Measurements from ENCODE around the gene R3HDM2. TPM values are rescaled to one million over a fixed set of nuclear protein-coding genes. Genes with fewer than 3 reads are reported as not detected.

Gene R3HDM2
- 10 to 100 TPM; 42.2 to 51.4 TPM for total RNA-seq

DNA sequence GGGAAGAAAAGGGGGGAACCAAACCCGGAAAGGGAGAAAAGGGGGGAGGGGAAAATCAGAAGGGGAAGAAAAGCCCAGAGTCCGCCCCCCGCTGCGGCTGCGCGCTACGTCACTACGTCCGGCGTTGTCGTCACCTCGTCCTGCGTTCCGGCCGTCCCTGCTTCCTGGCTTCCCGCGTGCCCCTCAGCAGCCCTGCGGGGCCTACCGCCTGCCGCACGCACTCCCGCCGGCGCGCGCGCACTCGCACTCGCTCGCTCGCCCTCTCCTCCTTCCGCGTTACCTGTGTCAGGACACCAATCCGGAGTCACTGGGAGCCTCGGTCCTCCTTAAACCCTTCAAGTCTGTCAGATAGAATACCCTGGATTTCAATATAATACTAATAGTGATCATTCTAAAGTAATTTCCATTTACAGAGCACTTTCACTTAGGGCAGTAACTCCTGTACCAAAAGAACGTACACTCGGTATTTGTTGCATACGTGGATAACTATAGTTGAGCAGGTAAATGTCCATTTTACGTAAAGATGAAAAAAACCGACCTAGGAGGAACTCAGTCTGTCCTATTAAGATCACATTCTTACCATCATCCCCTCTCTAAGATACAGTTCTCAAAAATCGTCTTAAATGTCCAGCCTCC, at the start of gene R3HDM2:
Gene R3HDM2 (minus strand): TSS at position 113 of the 636 bp plus-strand sequence. CDS start 120,615 bp downstream, outside the sequence.
- H3K27ac Mint-ChIP-seq: peak within 1 kb of the TSS; percentile 99
- H3K4me1 Mint-ChIP-seq (ENCODE audit: low read depth): peaks cover 37% of the 10 kb centered on the region
- no peaks in the 10 kb centered on the region for H3K9me3 Mint-ChIP-seq
- ChIA-PET CTCF (interaction anchor here (1.2 to 1.3 kb wide), 2 partner anchors 22 to 192 kb away, joined by 4 read pairs; no protein-coding TSS in a partner anchor), POLR2A (no interaction called here)
- intact Hi-C loops (cut with micrococcal nuclease): loop anchor here (1.0 to 2.0 kb wide), 4 partner anchors 22 to 151 kb away; partner anchors contain the start of gene MBD6
- DNase-seq: peak; percentile 97
- H3K4me3 Mint-ChIP-seq: peak within 1 kb of the TSS; percentile 97
- H3K36me3 Mint-ChIP-seq: peaks cover 4% of the 10 kb centered on the region
- no peaks in the 10 kb centered on the region for H3K27me3 Mint-ChIP-seq

DNA sequence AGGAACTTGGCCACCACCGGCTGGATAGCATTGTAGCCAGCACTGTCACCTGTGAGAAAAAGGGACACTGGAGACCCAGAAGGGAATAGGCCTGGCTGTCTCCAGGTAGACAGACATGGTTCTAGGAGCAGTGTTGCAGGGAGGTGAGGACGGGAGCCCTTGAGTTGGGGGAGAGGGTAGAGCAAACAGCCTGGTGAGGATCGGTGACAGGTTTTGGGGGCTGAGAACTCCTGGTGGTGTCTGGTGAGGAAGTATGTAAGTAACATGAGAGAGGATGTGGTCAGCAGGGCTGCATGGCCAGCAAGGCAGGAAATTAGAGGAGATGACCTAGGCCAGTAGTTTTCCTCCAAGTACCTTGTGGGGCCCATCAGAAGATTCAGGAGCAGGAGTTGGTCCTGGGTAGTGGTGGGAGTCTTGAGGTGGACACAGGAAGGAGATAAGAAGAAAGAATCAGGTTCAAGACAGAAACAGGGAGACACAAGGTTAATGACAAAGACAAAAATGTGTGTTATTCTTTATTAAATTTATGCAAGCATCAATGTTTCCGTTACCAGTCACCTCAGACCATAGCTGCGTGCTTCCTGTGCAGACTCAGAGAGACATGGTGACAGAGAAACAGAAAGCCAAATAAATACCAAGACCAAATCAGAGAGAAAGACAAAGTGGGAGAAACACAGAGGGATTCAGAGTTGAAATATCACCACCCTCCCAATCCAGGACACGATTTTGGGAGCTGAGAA, 48.7 kb upstream of the R3HDM2 start, which contains the start of gene ARHGAP9:
Gene ARHGAP9 (minus strand): TSS at position 491 of the 740 bp plus-strand sequence. CDS start 460 bp downstream, at position 31.
- Mint-ChIP-seq H3K27me3 (no peaks in the 10 kb centered on the region), H3K27ac (peak within 1 kb of the TSS; percentile 99), H3K36me3 (peaks cover 40% of the 10 kb centered on the region), H3K4me1 (ENCODE audit: low read depth) (peaks cover 53% of the 10 kb centered on the region), H3K4me3 (peak within 1 kb of the TSS; percentile 87), H3K9me3 (no peaks in the 10 kb centered on the region)
- DNase-seq: peak; percentile 76
- ChIA-PET CTCF (interaction anchor here (1.1 to 1.9 kb wide), 4 partner anchors 11 to 236 kb away, joined by 4 to 12 read pairs (median 5); partner anchors contain the start of gene GLI1), POLR2A (interaction anchor here (0.6 to 2.6 kb wide), 10 partner anchors 9 to 368 kb away, joined by 3 to 14 read pairs (median 3); partner anchors contain the start of genes MARS1 and SHMT2)
- intact Hi-C loops (cut with micrococcal nuclease): loop anchor here (1.0 to 10.0 kb wide), 7 partner anchors 8 to 795 kb away; partner anchors contain the start of genes DCTN2, DDIT3, OS9 and PTGES3

DNA sequence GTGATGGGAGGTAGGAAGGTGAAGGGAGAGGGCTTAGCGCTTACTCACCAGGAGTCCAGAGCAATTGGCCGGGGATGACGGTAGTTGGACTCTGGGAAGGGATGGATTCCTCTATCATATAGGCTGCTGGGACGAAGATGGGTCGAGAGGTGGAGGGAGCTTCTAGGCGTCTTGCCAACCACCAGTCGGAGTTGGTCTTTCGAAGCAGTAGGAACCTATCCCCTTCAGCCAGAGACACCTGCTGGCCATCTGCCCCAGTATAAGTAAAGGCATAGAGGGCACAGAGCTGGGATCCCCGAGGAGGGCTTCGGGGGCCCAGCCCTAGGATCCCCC, 48.2 kb upstream of the R3HDM2 start:
- peaks cover 59% of the 10 kb centered on the region for H3K4me1 Mint-ChIP-seq (ENCODE audit: low read depth)
- peak overlapping the region; percentile 87 for H3K4me3 Mint-ChIP-seq
- peak overlapping the region; percentile 99 for H3K27ac Mint-ChIP-seq
- DNase-seq: peak; percentile 24
- H3K27me3 Mint-ChIP-seq: no peaks in the 10 kb centered on the region
- intact Hi-C loops (cut with micrococcal nuclease): loop anchor here (1.0 to 10.0 kb wide), 7 partner anchors 8 to 794 kb away; partner anchors contain the start of genes DCTN2, DDIT3, OS9 and PTGES3
- H3K9me3 Mint-ChIP-seq: no peaks in the 10 kb centered on the region
- POLR2A ChIA-PET: interaction anchor here (0.7 to 2.6 kb wide), 5 partner anchors 10 to 367 kb away, joined by 3 to 14 read pairs (median 3); partner anchors contain the start of gene MARS1
- peaks cover 45% of the 10 kb centered on the region for H3K36me3 Mint-ChIP-seq
- CTCF ChIA-PET: interaction anchor here (0.9 to 1.5 kb wide), 3 partner anchors 16 to 20 kb away, joined by 4 to 6 read pairs (median 5); no protein-coding TSS in a partner anchor

DNA sequence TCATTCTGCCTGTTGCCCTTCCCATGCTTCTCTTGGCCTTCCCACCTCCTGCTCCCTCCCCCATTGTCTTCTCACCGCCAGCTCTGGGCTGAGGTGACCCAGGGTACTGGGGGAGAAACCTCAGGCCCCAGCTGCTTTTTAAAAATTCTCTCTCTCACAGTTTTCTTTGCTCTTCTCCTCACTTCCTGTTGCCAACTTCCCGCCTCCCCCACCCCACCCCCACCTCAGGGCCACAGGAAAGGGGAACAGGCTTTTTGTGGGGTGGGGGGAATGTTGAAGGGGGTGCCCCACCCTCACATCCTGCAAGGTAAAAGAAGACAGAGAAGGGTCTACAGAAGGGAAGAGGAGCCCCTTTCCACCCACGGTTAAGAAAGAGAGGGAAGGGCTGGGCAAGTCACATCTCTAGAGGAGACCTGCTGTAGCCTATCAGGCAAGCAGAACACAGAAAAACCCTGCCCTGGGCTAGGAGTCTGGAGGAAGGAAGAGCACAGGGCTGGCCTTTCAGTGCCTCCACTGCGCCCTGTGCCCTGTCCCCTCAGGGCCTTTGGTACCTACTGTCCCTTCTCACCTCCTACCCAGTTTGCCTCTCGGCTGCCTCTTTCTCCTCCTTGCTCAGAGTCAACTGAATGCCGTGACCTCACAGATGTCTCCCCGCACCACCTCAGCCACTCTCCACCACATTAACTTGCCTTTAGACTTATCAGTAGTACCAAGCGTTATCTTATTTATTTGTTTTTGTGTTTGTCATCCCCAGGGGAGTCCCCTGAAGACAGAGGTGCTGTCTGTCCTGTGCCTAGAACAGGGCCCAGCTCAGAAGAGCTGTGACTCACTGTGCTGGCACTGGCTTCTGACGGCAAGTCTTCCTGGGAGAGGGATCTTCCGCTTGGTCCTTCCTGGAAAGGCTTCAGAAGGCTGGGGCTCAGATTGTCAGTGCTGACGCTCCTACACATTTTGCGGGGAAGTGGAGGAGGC, 47.2 kb upstream of the R3HDM2 start:
- Mint-ChIP-seq H3K9me3 (no peaks in the 10 kb centered on the region), H3K36me3 (peaks cover 49% of the 10 kb centered on the region), H3K4me1 (ENCODE audit: low read depth) (peaks cover 60% of the 10 kb centered on the region), H3K27me3 (no peaks in the 10 kb centered on the region), H3K27ac (peak overlapping the region; percentile 99), H3K4me3 (peak overlapping the region; percentile 87)
- CTCF ChIA-PET: interaction anchor here (0.7 to 2.2 kb wide), 11 partner anchors 8 to 248 kb away, joined by 3 to 28 read pairs (median 6); partner anchors contain the start of genes GLI1, MARS1 and SHMT2
- DNase-seq: peak; percentile 73
- POLR2A ChIA-PET: interaction anchor here (0.7 to 2.6 kb wide), 7 partner anchors 8 to 48 kb away, joined by 3 to 14 read pairs (median 4); partner anchors contain the start of genes DDIT3, GLI1 and MARS1
- intact Hi-C loops (cut with micrococcal nuclease): loop anchor here (2.0 to 10.0 kb wide), 5 partner anchors 15 to 793 kb away; partner anchors contain the start of genes DCTN2, OS9, PTGES3 and TSPAN31

DNA sequence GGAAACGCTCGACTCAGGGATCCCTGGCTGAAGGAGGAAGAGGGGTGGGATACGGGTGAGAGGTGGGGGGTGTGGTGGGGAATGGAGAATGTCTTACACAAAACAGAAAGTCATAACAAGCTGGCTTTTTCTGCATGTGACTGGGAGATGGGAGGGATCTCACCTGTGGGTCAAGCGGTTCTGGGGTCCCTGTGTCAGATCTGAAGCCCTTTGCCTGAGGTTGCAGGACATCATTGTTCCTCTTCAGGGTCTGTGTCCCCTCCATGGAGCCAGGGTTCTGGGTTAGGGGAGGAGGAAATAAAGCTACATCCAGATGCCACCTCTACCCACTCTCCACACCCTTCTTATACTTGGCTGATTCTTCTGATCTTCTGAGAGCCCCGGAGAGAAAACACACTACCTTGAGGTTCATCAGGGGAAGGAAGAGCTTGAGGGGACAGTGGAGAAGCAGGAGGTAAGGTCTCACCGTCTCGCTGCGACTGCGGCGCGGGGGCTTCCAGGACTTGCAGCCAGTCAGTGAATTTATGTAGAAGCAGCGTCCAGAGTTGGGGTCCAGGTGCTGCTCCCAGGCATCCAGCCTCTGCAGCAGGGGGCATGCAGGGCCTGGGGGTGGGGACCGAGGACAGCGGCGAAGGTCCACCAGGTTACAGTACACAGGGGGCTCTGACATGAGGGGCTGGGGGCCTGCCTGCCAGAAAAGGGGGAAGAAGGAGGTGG, 46.3 kb upstream of the R3HDM2 start:
- POLR2A ChIA-PET: interaction anchor here (0.8 to 1.7 kb wide), 8 partner anchors 9 to 47 kb away, joined by 3 to 10 read pairs (median 4); partner anchors contain the start of genes DDIT3 and GLI1
- no peak for DNase-seq
- intact Hi-C loops (cut with micrococcal nuclease): loop anchor here (1.0 to 10.0 kb wide), 3 partner anchors 15 to 792 kb away; partner anchors contain the start of genes OS9 and PTGES3
- Mint-ChIP-seq H3K27ac (peak overlapping the region; percentile 99), H3K27me3 (no peaks in the 10 kb centered on the region), H3K4me1 (ENCODE audit: low read depth) (peaks cover 61% of the 10 kb centered on the region), H3K9me3 (no peaks in the 10 kb centered on the region), H3K36me3 (peaks cover 49% of the 10 kb centered on the region), H3K4me3 (peak overlapping the region; percentile 87)
- CTCF ChIA-PET: interaction anchor here (0.6 to 2.2 kb wide), 16 partner anchors 9 to 411 kb away, joined by 3 to 28 read pairs (median 4); partner anchors contain the start of genes DDIT3, GLI1, MARS1 and SHMT2

DNA sequence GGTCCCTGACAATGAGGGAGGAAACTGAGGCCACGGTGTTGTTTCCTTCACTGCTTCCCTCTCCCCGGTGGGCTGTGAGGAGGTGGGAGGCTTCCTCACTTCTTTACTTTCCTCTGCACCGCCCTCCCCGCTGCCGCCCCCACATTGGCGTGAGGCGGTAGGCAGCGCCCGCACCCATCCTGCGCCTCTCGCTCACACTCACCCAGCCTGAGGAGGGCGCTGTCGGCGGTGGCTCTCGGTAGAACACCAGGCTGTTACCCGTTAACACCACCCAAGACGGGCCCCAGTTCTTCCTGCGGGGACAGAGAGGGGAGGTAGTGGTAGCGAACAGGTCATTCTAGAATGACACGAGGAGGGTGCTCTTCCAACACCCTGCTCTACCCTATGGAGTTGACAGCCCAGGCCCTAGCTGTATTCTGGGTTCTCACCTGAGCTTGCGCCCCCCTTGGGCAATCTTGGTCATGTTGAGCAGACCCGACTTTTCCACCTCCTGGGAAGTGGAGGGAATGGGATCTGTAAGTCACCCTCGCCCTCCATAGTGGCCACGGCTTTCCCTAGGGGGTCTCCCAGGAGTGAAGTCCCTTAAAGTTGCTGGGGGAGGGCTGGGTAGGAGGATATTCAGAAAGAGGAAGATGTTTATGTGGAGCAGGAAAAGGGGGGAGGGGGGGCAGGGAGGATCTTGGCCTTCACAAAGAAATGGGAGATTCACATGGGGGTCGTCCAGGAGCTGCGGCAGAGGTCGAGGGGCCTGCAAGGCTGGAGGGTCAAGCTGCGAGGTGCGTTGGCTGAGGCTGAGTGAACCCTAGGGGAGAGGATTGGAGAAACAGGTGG, 45.5 kb upstream of the R3HDM2 start:
- Mint-ChIP-seq H3K27ac (peak overlapping the region; percentile 99), H3K27me3 (no peaks in the 10 kb centered on the region), H3K4me1 (ENCODE audit: low read depth) (peaks cover 60% of the 10 kb centered on the region), H3K9me3 (no peaks in the 10 kb centered on the region), H3K36me3 (peaks cover 54% of the 10 kb centered on the region), H3K4me3 (peak overlapping the region; percentile 87)
- ChIA-PET POLR2A (interaction anchor here (0.8 to 1.7 kb wide), 6 partner anchors 10 to 47 kb away, joined by 3 to 10 read pairs (median 4); partner anchors contain the start of gene GLI1), CTCF (interaction anchor here (0.6 to 2.2 kb wide), 15 partner anchors 8 to 410 kb away, joined by 3 to 28 read pairs (median 3); partner anchors contain the start of genes DDIT3, GLI1 and MARS1)
- intact Hi-C loops (cut with micrococcal nuclease): loop anchor here (1.0 to 10.0 kb wide), 3 partner anchors 14 to 792 kb away; partner anchors contain the start of genes OS9 and PTGES3
- peak; percentile 94 for DNase-seq

DNA sequence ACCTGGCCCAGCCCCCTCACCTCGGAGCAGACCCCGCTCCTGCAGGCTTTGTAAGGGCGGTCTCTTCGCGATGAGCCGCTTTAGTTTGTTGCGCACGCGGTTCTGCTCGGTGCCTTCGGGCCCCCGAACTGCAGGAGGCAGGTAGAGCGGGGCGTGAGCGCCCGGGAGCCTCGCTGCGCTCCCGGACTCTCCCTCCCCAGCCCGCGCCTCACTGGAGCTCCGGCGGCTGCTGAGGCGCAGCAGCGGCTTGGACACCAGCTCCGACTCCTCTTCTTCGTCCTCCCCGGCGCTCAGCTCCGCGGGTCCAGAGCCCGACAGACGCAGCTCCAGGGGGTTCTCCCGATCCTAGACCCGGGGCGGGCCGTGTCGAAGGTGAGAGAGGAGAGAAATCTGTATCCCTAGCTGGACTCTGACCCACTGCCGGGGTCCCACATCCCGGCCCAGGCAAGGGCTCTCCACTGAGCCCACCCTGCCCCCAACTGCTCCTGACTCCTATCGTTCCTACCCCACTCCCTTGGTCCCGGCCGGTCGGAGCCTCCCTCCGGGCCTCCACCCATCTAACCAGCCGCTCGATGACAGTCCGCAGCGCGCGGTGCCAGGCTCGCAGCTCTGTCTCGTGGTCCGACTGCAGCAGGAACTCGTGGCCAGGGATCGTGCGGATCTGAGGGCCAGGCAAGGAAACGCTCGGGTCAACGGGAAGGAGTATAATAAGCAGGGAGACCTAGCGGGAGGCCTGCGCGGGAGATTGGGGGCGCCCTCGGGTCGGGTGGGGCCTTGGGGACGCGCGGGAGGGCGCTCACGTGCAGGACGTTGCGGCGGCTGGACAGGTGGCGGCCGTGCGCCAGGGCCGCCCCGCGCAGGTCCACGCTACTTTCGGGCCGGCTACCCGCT, 44.7 kb upstream of the R3HDM2 start:
- Mint-ChIP-seq H3K36me3 (peaks cover 54% of the 10 kb centered on the region), H3K27me3 (no peaks in the 10 kb centered on the region), H3K9me3 (no peaks in the 10 kb centered on the region), H3K4me3 (peak overlapping the region; percentile 87), H3K27ac (peak overlapping the region; percentile 99), H3K4me1 (ENCODE audit: low read depth) (peaks cover 52% of the 10 kb centered on the region)
- peak; percentile 19 for DNase-seq
- ChIA-PET POLR2A (interaction anchor here (1.5 kb wide), 2 partner anchors 10 to 14 kb away, joined by 4 read pairs; no protein-coding TSS in a partner anchor), CTCF (interaction anchor here (0.9 to 2.2 kb wide), 11 partner anchors 11 to 236 kb away, joined by 3 to 28 read pairs (median 4); partner anchors contain the start of genes GLI1 and MARS1)
- intact Hi-C loops (cut with micrococcal nuclease): loop anchor here (1.0 to 10.0 kb wide), 3 partner anchors 13 to 791 kb away; partner anchors contain the start of genes OS9 and PTGES3

DNA sequence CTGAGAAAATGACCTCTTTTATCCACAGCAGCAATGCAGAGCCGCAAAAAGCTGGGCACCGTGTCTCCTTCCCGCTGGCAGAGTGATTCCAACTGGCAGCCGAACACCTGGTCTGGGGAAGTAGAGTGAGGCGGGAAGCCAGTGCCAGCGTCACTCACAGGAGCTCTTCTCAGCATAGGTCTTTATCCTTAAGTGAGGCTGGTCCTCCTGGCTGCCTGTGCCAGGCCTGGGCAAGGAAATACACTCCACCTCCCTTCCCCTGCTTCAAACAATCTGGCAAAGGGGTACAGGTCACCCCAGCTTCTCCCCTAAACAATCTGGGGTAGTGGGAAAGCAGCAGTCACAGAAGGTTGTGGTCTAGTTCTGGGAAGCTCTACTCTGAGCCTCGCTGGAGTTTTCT, 44.0 kb upstream of the R3HDM2 start:
- Mint-ChIP-seq H3K9me3 (no peaks in the 10 kb centered on the region), H3K27me3 (no peaks in the 10 kb centered on the region), H3K36me3 (peaks cover 53% of the 10 kb centered on the region), H3K27ac (peak overlapping the region; percentile 36), H3K4me1 (ENCODE audit: low read depth) (peaks cover 46% of the 10 kb centered on the region), H3K4me3 (peak overlapping the region; percentile 41)
- POLR2A ChIA-PET: interaction anchor here (1.5 kb wide), 1 partner anchor 9 kb away, joined by 4 read pairs; no protein-coding TSS in a partner anchor
- no peak for DNase-seq
- CTCF ChIA-PET: interaction anchor here (0.9 to 1.8 kb wide), 4 partner anchors 12 to 236 kb away, joined by 4 to 8 read pairs (median 5); partner anchors contain the start of gene GLI1
- intact Hi-C loops (cut with micrococcal nuclease): loop anchor here (5.0 to 10.0 kb wide), 2 partner anchors 217 to 790 kb away; partner anchors contain the start of genes OS9 and PTGES3
